NCI-H128 (cell line): ENCODE data around the gene GPC6.

Experiments
- DNase-seq: peaks from one replicate; lab custom pipeline; 2025; ENCODE audit not compliant: unreplicated experiment; lab: John Stamatoyannopoulos, UW

Gene GPC6

DNA sequence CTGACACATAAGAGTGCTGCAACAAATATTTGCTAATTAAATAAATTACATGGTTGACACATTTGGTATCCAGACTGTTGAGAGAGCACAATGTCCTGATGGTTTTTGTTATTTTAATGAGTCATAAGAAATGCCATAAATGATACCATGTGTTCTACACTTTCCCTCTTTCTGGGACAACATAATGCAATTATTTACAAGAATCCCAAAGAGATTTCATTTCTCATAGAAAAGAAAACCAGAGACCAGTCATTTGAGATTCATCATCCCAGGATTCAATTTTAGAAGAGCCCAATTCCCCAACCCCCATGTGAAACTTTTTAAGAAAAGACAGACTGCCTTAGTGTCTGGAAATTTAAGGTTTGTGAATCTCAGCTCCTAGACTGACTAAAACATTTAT, 853.3 kb downstream of the GPC6 start:
- no peak for DNase-seq

DNA sequence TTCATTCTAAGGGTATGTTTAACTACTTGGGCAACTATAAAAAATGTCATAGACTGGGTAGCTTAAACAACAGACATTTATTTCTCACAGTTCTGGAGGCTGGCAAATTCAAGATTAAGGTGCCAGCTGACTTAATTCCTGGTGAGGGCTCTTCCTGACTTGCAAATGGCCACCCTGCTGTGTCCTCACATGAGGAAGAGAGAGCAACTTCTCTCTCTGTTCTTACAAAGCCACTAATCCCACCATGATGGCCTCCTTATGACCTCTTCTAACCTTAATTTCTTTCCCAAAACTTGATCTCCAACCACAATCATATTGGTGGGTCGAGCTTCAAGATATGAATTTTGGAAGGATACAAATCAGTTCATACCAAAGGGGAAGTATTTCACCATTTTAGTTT, 853.9 kb downstream of the GPC6 start:
- DNase-seq: no peak

DNA sequence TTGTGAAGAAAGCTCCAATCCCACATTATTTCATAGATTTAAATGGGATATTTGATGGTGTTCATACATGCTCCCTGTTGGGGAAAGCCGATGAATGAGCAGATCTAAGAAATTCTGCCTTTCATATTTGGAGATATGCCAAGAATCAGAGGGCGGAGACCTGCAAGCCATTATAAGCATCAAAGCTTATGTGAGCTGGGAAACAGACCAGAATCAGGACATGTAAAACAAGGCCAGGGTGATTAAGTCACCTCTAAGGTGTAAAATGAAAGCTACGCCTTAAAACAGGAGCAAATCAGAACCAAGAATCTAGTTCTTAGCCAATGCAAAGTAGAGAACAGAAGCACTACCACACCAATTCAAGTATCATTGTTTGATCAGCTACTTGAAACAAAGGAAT, 860.5 kb downstream of the GPC6 start:
- no peak for DNase-seq

DNA sequence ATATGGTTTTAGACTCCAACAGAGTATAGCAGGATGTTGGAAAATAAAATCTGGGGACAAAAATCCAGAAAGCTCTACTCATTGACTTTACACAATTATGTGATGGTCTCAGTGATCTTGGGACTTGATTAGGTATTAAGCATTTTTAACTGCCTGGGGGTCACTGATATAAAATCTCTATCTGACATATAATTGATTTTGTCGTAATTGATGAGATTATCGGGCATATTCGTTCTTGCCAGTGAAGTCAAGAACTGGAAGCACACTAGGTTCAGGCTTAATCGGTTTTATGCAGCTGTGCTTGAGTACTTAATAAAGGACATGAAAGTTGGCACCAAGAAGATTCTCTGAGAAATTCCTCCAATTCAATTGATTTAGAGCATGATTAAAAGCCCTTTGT, 862.1 kb downstream of the GPC6 start:
- no peak for DNase-seq

DNA sequence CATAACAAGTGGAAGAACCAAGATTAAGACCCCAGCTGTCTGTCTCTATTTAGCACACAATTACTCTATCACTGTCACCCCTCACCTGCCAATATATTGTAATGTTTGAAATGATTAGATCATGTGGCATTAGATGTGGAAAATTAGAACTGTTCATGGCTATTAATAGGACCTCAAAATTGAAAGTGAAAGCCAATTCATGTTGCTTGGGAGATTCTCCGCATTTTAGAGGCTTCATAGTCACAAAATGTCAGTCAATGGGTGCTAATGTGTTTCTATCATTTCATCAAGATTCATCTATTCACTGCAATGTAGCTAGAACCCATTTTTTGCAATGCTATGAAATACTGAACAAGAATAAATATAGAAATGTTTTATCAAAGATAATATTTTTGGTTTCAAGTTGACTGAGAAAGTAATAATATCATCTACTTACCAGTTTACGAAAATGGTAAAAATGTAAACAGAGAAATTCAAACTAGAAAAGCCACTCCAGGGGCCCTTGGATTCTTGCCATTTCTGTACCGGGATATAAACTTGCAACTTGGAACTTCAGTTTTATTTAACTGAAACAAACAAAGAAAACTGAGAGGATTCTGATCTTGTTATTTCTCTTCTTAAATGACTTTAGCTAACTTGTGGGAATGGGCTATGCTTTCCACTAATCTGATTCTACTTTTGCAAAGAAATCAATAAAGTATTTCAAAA, 864.3 kb downstream of the GPC6 start:
- DNase-seq: no peak

DNA sequence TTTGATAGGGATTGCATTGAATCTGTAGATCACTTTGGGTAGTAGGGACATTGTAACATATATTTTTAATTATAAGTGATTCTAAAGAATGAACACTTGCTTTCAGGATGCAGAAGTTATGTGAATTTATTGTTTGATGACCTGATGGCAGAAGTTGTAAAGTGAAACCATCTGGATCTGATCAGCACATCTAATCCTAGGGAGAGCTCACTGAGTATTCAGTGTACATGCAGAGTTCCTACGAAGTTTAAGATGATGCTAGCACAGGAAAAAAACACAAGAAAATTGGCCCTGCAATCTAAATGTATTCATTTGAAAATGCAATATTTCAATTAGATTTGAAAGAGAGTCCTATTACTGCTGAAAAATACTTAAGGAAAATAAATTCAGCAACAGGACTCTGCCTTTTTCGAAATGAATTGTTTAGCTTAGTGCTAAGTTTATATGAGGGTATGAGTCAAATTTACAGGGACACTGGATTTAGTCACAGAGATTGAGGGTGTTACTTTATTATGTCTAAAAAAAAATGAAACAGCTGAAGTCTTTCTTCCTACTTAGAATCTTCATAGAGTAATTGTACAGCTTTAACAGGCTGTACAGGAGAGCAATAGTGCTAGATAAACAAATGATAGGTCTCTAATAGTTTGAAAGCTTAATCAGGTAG, 867.2 kb downstream of the GPC6 start:
- DNase-seq: no peak

DNA sequence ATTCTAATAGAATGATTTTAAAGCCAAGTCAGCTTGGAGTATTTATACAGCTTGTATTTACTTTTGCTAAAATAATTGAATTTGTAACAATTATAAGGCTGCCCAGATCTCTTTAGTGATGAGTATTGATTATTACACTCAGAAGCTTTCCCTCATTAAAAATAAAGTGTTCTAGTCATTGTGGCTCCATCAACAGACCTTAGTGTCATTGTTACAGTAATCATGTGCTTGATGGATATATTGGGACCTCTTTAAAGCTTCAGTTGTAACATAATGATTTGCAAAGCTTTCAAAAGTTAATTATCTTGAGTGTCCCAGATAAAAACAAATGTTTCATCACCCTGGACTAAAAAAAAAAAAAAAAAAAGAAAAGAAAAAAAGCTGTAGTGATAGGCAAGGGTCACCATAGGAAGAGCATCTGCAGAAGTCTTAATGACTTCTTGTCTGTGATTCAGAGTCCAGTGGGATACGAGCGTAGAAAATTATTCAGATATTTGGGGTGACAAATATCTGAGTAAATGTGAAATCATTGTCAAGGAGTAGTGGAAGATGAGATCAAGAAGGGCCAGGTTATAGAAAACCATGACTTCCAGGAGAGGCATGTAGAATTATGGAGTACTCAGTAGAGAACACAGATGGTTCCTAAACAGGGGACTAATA, 883.2 kb downstream of the GPC6 start:
- DNase-seq: no peak

DNA sequence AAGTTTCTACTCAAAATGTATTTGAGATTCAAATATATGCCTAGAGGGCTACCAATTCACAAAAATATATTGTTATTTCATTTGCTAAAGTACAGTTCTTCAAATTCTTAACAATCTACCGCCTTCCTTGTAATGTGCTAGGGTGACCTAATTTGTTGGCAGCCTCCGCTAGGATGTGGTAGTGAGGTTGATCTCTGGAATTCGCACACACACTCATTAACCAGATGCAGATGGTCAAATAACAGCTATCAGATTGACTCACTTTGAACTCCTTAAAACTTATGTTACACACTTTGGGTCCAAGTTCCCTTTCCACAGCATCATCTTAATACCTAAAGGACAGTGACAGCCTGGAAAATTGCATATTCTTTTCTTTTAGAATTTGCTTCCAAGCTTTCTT, 885.6 kb downstream of the GPC6 start:
- DNase-seq: no peak

DNA sequence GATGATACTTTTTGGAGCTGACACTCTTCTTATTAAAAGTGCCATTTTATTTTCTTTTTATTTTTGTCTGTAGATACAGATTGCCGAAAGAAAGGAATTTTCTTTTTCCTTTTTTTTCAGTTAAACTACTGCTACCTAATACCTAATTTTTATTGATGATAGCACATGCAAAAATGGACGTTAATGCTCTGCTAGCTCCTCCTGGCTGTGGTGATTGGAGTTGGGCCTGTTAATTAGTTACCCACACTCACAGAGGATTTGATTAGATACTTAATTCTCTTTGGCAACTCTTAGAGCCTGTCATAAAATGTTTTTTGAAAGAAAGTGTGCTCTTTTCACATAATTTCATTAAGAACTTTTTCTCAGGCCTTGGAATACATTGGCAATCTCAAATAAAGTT, 886.1 kb downstream of the GPC6 start:
- no peak for DNase-seq

DNA sequence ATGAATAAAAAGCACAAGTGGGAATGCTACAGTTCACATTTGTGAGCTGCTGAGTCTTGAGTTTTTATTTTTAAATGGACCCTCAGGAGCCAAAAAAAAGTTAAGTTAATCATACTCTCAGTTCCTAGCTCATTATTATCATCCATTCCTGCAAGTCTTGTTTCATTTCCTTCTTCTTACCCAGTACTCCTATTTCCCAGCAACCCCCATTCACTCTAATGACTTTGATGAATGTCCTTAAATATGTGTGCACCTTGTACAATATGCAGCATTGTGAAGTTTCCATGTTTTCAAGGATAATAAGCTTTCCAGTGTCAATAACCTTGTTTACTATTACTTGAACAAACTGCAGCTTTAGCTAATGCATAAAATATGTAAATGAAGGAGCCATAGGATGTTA, 886.6 kb downstream of the GPC6 start:
- DNase-seq: no peak

DNA sequence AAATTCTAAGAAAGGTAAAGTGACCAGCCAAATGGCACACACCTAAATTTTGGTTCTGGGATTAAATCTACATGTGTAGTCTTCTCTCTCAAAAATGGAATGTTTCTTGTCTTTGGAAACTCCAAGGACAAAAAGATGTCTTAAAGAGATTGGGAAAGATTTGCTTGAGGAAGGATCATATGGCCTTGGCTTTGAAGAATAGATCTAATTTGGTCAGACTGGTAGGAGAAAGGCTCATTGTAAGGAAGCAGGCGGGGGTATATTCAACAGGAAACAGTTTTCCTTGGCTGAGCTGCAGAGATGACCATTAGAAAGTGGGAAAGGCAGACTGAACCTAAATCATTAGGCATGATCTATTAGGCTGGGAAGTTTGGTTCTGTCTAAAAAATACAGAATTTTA, 887.6 kb downstream of the GPC6 start:
- DNase-seq: no peak

DNA sequence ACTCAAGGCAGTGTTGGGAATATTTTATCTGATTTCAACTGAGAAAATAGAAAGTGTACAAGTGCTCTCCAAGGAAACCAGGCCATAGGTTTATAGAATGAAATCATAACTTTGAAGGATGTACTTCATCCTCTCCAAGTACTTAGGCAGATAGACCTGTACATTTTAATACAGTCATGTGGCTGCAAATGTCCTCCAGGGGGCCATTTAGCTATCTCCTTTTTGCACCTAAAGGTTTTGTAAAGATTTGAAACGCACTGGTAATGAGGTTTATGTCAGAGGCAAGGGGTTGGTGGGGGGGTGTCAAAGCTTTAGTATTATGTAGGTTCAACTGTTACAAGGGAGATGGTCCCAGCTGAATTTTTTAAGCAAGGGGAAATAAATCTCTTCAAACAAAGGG, 888.4 kb downstream of the GPC6 start:
- DNase-seq: no peak

DNA sequence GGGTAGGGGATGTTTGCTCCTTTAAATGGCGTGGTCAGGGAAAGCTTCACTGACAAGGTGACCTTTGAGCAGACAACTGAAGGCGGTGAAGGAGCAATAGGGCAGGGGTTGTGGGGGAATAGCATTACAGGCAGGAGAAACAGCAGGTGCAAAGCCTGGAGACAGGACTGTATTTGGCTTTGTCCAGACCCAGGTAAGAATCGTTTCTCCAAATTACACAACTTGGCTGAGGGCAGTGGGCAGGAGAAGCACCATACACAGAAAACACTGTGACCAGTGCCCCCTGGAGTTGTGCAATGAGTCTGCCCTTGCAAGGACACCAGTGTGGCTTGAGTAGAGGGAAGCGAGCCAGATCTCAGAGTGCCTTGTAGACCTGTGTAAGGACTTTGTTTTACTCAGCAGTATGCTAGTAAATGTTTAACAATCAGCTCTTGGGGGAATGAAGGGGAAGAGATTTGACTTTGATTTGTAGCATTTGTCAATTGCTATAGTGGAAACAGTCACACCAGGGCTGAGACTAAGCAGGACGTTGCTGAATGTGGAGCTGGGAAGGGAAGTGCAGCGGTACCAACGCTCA, 892.8 kb downstream of the GPC6 start:
- no peak for DNase-seq

DNA sequence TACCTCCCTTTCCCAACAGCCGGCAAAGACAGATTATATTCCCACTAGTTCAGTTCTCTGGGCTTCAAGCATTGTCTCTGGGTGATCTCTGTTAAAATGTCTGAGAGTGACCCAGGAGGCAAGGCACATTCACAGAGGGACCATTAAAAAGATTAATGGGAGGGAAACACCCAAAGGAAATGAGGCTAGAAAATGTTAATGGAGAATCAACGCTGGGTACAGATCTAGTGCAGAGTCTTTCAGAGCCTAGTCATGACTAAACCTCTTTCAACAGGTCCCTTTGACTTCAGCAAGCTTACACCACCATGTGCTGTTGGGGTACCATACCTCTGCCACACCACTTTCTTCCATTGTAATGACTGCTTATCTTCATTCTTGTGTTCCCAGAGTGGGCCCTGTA, 894.3 kb downstream of the GPC6 start:
- DNase-seq: no peak

DNA sequence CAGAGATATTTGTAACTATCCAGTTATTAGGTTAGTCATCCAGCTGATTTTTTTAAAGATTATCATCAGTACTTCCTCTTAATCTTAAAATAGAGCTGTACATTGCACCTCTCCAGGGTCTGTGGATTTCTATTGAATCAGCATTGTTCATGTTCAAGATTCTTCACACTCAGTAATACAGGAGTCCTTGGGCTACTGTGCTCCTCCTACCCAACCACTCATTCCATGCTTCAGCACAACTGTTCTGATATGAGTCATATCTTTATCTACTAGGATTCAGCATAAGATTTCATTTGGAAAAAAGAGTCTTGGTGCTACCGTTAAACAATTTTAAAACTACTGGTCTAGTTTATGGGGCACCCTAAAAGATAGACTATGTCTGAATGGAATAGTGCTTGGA, 895.1 kb downstream of the GPC6 start:
- no peak for DNase-seq

DNA sequence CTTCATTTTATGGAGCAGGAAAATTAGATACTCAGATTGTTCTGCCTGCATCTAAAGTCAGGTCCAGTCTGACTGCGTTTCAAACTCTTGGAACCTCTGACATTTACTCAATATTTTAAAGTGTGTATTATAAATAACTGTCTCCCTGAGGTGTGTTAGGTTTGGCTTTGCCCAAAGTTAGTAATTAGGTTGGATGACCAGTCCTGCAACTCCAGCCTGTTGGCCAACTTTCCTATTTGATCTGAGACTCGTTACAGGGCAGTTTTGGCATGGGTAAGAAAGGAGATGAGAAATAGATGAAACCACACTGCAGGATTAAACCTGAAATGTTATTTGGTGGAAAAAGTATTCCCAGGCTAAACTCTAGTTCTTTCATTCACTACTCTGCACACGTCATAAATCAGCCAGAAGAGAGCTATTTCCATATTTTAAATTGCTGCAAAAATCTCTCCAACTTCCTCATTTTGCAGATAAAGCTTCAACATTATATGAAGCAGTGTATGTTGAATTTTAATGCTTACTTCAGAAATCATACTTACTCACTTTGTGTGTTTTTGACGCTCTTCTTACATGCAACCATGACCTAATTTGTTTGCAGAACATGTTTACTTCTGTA, 895.8 kb downstream of the GPC6 start:
- no peak for DNase-seq

DNA sequence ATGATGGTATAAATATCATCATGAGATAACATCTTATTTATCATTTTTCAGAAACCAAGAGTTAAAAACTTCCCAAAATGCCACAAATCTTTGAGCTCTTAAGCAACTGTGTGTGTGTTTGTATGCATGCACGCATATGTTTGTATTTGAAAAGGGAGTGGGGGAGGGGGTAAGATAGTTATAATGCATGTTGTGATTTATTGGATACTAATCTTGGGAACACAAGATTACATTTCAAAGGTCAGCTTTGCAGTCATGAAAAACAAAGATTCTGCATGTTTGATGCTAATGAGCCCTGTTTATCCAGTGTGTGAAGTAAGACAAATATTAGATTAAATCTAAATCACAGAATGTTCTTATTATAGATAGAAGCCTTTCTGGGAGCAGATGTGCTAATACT, 897.0 kb downstream of the GPC6 start:
- no peak for DNase-seq

DNA sequence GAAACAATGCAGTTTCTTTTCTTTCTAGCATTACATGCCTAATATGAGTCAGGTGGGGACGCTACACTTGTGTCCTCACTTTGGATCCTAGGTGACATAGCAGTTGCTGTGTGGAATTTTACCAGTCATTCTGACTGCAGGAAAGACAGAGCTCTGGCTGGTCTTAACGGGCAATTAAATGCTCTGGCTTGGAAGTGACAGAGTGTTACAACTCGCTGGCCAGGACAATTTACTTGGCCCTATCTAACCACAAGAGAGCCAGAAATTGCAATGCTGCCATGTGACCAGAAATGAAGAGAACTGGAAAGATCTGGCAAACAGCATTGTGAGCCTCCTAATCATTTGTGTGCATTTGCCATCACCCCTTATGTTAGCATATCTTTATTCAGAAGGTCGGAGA, 901.8 kb downstream of the GPC6 start:
- DNase-seq: no peak

DNA sequence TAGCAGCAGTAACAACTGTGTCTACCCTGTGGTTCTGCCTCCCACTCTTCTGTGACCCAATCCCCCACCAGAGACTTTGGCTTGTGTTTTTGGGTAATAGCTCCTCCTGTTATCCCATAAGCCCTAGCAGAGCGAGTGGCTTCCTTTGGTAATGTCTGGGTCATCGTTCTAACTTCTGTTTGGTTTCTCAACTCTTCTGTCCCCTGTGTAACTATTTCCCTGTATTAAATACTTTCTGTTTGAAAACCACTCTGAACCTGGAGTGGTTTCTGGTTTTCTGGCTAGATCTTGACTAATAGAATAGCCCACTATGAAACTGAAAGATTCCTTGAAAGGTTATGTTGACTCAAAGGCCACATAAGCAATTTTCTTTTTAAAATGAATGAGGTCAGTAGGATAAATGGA, 902.9 kb downstream of the GPC6 start:
- no peak for DNase-seq

DNA sequence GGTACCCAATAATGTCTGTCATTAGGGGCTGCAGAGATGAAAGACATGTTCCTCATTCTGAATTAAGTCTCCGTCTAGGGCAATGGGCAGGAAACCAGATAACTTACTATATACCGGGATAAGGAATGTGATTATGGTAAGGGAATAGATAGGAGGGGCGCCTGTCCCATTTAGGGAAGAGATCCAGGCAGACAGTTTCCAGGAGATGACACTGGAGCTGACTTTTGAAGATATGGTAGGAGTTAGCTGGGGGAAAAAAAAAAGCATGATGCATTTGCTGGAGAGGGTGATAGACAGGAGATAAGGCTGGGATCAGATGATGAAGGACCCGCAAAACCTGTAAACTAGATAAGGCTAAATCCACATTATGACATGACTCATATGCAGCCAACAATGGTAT, 912.2 kb downstream of the GPC6 start:
- no peak for DNase-seq

DNA sequence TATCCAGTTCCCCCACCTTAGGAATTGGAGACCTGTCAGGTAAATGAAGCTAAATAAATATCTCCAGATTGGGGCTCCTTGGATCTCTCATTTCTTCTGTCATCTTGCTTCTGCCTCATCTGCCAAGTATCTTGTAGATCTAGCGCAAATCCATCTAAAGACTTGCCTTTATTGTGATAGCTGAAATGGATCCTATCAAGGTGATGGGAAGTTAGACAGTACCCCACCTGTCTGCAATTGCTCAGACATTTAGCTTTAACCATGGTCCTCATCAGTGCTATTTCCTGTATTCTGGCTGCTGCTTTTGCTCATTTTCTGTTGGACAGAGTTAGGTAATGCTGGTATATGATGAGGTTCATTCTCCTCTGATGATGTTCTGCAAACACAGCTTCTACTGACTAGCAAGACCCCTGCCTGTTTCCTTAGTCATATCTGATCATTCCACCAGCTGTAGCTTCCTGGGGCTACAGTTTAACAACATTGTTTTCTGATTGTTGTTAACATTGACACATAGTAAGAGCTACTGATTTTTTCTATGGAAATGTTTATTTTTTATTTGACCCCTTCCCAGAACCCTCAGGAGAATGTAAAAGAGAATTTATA, 912.9 kb downstream of the GPC6 start:
- no peak for DNase-seq
